Frontal cortex (tissue), 4 donors: Measurements from ENCODE around the gene ICOSLG. TPM values are rescaled to one million over a fixed set of nuclear protein-coding genes. Genes with fewer than 3 reads are reported as not detected.
"Not testable (repeated sequence)": the region's sequence is repeated elsewhere in the genome, so short reads cannot be mapped to it uniquely, and the experiment has no call there.

Experiments
- DNase-seq, 2 donors: peaks; one replicate each; pipeline ENCODE4 v3.0.0; 2012; ENCODE audit warnings: low spot score in 2 of 2
- FAIRE-seq: peaks from 2 replicates; lab custom pipeline; 2012; peaks lifted over from hg19 to GRCh38; lab: Jason Lieb, UNC
- total RNA-seq: library from RNA; depleted of rRNA; stranded (reverse); fragments of >200 nt; gene quantifications from one replicate; pipeline ENCODE4 v1.2.3, GENCODE V29; 2014
- donor health status: control.
- donor health status: control.
- donor health status: control.

The ICOSLG gene
- total RNA-seq, 1 donor from 2014 or later = 0.41 TPM

- no peak for DNase-seq
- no peak for FAIRE-seq
Observed at GRCh38 chr21:44267655-44268142, 27.0 kb upstream of the ICOSLG start.

- FAIRE-seq (no peak), DNase-seq (no peak)
Observed at GRCh38 chr21:44265734-44266270, 25.1 kb upstream of the ICOSLG start.

GRCh38 chr21:44263768-44264167, 23.0 kb upstream of the ICOSLG start:
- FAIRE-seq (no peak), DNase-seq (no peak)

GRCh38 chr21:44263221-44263760, 22.5 kb upstream of the ICOSLG start:
- FAIRE-seq (no peak), DNase-seq (no peak)

- FAIRE-seq (no peak), DNase-seq (no peak)
Observed at GRCh38 chr21:44262338-44263056, 21.8 kb upstream of the ICOSLG start.

DNA sequence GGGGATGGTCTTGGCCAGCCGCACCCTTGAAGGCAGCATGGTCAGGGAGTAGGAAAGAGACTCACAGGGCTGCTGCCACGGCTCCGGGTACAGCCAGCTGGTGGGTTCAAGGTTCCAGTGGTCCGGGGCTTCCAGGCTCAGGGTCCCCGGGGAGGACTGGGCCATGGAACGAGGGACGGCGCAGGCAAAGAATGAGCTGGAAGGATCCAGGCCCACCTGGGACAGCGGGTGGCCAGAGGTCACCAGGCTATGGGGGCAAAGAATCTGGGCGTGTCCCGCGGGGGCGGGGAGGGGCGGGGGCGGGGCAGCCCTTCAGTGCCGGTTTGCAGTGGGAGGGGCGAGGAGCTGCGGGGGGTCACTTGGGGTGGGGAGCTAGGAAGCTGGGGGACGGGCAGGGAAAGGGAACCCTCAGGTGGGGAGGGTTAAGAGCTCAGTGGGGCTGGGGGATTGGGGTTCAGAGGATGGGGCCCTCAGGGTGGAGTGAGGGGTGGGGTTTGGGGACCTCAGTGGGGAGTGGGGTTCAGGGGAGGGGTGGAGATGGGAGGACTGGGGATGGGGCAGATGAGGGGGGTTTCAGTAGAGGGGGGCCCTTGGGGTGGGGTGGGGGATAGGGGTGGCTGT, 21.0 kb upstream of the ICOSLG start, which contains the start of gene DNMT3L:
TSS of gene DNMT3L (minus strand) at position 223 of the 621 bp plus-strand sequence. CDS start 638 bp downstream, outside the sequence.
- no peak for FAIRE-seq
- DNase-seq = no peak

GRCh38 chr21:44260791-44261631, 20.3 kb upstream of the ICOSLG start:
- no peak for FAIRE-seq
- DNase-seq = no peak

DNA sequence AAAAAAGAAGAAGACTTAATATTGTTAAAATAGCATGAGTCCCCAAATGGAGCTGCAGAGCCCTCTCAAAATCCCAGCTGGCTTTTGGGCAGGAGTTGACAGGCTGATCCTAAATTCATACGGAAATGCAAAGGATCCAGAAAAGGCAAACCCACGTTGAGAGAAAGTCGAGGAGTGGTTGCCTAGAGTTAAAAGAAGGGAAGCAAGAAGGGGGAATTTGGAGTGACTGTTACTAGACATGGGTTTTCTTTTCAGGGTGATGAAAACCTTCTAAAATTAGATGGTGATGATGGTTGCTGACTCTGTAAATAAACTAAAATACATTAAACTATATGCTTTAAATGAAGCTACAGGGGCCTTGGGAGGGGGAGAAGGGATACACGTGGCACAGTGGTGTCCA, 19.3 kb upstream of the ICOSLG start:
- FAIRE-seq (no peak), DNase-seq (no peak)

DNA sequence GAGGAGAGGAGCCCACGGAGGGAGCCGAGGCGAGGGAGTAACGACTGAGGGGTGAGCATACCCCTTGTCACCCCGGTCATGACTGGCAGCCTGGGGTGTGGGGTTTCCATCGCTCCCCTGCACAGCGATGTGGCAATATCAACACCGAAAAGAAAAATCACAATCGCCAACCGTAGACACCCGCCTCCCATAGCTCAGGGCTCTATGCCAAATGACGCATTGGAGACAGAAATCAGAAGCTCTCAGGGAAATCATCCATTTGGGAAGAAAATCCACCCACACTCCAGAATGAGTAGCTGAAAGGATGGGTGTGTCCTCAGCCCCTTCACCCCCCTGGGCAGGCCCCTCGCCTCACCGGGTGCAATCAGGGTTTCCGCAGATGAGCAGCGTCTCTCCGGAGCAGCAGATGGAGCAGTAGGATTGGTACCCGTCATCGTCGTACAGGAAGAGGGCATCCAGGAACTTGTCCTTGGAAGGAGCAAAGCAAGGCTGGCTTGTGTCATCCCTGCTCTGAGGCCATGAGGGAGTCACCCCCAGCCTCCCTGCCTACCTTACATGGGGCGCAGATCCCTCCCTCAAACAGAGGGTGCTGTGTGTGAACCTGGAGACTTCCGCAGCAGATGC, 18.5 kb upstream of the ICOSLG start:
- DNase-seq (no peak), FAIRE-seq (no peak)

DNA sequence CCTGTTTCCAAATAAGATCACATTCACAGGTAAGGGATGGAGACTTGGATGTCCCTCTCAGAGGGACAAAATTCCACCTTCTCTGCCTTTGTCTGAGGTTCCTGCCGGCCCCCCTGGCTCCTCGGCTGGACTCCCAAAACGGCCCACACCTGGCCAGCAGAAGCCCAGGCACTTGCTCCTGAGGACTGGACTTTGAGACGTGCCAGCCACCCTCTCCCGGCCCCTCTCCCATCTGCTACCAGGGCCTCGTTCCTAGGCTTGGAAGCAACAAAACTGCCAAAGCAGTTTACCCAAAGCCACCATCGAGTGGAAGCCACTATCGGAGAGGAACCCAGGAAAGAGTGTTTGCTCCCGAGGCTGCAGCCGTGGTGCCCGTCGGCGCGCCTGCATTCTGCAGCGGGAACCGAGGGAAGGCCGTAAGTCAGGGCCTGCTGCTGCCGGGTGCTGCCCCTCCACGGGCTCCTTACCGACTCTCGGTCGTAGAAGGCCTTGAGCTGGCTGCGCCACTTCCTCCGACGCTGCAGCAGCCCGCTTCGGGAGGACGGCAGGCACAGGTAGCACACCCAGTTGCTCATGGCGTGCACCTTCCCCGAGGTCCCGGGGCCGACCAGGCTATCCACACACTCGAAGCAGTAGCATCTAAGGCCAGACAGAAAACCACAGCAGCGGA, 17.4 kb upstream of the ICOSLG start:
- FAIRE-seq = no peak
- DNase-seq = no peak

DNA sequence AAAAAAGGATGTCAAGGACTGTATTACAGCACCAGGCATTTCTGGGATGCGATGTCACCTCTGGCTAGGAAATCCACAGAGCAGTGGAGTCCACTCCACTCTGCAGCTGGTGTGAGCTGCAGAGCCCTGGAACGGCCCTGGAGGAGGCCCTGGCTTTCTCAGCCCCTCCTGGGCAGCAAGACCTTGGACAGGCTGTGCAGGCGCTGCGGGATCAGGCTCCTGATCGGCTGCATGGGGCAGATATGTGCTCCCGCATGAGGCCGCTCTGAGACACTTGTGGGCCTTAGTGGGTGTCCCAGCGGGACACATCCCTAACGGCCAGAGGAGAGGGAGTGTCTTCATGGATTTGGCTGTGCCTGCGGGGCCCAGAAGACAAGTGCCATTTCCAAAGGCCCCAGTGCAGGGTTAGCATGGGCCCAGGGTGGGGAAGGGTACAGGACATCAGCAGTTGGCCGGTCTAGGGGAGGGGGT, 14.8 kb upstream of the ICOSLG start:
- no peak for FAIRE-seq
- DNase-seq = no peak

DNA sequence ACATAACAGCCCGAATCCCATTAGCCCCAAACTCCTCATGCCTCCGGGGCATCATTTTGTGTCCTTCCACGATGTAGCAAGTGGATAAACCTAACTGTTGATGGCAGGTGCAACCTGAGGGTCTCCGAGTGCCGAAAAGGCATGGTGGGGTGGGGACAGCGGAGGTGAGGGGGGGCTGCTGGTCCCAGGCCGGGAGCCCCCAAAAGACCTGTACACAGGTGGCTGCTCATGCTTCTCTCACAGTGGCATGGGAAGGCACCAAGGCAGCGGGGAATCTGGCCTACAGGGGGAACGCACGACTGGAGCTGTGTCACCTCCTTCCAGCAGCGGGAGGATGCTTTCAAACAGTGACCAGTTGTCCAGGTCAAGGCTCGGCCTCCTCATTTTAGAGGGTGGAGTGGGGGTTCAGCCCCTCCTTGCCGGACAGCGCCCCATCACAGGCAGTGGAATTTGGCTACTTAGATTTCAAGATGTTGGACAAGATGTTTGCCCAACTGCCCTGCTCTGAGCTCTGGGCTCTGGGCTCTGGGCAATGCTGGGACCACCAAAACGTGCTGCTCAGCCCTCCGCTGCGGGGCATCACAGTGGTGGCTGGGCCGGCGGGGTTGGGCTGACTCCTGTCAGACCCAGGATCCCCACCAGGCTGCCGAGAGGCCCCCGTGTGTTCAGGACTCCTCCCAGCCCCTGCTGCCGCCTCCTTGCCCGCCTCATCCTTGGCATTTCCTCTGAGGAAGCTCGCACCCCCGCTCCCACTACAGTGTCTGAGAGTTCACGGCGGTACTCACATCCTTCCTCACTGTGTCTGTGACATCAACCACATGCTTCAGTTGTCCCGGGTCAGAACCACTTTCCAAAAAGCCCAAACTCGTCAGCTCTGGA, 13.3 kb upstream of the ICOSLG start:
- no peak for DNase-seq
- no peak for FAIRE-seq

DNA sequence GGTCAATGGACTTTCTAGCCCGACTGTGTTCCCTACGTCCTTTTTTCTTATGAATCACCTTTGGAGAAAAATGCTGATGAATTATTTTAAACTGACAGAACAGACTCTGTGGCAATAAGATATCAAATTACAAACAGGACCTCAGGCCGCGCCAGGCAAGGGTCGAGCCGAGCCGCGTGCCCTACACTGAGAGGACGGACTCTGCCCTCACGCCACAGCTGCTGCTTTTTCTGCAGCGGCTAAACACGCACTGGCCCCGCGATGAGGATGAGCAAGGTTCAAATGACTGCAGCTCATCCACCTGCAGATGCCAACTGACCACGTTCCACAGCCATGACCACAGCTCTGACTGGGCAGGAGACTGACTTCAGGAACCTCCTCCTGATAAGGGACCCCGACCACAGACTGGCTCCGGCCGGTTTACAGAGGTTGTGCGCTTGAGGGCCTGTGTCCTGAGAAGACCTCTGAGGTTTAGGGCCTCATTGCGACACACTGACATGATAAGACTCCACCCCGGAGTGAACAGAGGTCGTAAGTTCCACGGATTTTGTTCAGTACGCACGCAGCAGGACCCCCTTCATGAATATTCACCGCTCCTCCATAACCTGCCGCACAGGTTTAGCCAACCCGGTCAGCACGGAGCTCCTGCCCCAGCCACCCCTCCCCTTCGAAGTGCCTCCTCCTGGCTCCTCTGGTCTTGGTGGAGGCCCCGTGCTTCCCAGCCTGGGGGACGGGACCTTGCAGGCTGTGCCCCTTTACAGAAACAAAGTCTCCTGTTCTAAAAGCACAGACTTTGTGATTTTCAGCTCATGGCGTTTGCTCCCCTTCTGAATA, 8.7 kb upstream of the ICOSLG start:
- not testable (repeated sequence) for DNase-seq, FAIRE-seq

- DNase-seq, FAIRE-seq: not testable (repeated sequence)
Observed at GRCh38 chr21:44247904-44248303, 7.2 kb upstream of the ICOSLG start.

GRCh38 chr21:44243980-44244379, 3.2 kb upstream of the ICOSLG start:
- FAIRE-seq, DNase-seq: not testable (repeated sequence)

GRCh38 chr21:44241281-44241680, 538 bp upstream of the ICOSLG start:
- DNase-seq, FAIRE-seq: not testable (repeated sequence)

DNA sequence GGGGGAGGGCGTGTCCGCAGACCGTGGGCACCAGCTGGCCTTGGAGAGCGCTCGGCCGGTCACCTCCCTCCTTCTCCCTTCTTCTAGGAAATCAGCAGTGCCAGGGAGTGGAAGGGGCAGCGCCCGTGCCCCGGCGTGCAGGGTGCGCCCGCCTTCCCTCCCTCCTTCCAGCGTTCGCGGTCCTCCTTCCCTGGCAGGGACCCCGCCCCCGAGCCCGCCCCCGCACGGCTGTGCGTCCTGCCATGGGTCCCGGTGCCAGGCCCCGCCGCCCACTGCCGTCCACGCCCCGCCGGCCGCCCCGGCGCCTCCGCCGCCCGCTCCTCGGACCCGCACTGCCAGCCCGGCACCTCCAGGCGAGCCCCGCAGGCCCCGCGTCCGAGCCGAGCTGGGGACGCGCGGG, 390 bp downstream of the ICOSLG start:
- FAIRE-seq = not testable (repeated sequence)

More for the DNA sequence above, 390 bp downstream of the ICOSLG start:
- not testable (repeated sequence) for DNase-seq
